ENCODE results near the gene WDR48. TPM values are rescaled to one million over a fixed set of nuclear protein-coding genes. Genes with fewer than 3 reads are reported as not detected.

Gene WDR48
- total RNA-seq, 4 donors from 2014 or later = 27.4 to 47.2 (median 38.0) TPM

- no peaks in the 10 kb centered on the region for H3K9me3 ChIP-seq
- TF ChIP-seq EP300 (IDR thresholded peaks at IDR 0.05) = no peak
- peaks cover 0 to 5% (median 0%) of the 10 kb centered on the region in 3 donors for H3K4me1 ChIP-seq
- 33 to 50% methylated on average over 1 of the region's 1 CpG for WGBS, 2 donors (ENCODE audit: low coverage in 1 of 2)
- no peak for ATAC-seq
- H3K27ac ChIP-seq = no peak overlapping the region
- no peak overlapping the region for H3K4me3 ChIP-seq
- no peaks in the 10 kb centered on the region for H3K27me3 ChIP-seq
- peaks cover 1 to 33% of the 10 kb centered on the region in 2 donors for H3K36me3 ChIP-seq
These were observed 10.4 kb downstream of the WDR48 start for GRCh38 chr3:39062180-39062579.

GRCh38 chr3:39063143-39063542, 11.3 kb downstream of the WDR48 start:
- TF ChIP-seq EP300 (IDR thresholded peaks at IDR 0.05) = no peak
- TF ChIP-seq POLR2AphosphoS5 (IDR thresholded peaks at IDR 0.05) = no peak
- no peak for TF ChIP-seq POLR2A (IDR thresholded peaks at IDR 0.05)
- TF ChIP-seq CTCF (IDR thresholded peaks at IDR 0.05) = no peak
- ATAC-seq = no peak
- H3K4me1 ChIP-seq = peaks cover 0 to 5% (median 0%) of the 10 kb centered on the region in 3 donors
- 84 to 94% methylated on average over 3 of the region's 3 CpGs for WGBS, 2 donors (ENCODE audit: low coverage in 1 of 2)
- H3K4me3 ChIP-seq = no peak overlapping the region
- no peak overlapping the region for H3K27ac ChIP-seq
- no peaks in the 10 kb centered on the region for H3K9me3 ChIP-seq
- no peaks in the 10 kb centered on the region for H3K27me3 ChIP-seq
- H3K36me3 ChIP-seq = peaks cover 5 to 43% of the 10 kb centered on the region in 2 donors

- 80 to 86% methylated on average over 1 of the region's 1 CpG for WGBS, 2 donors (ENCODE audit: low coverage in 1 of 2)
- ATAC-seq = no peak
- Histone ChIP-seq H3K27ac (no peak overlapping the region), H3K36me3 (peaks cover 5 to 58% of the 10 kb centered on the region in 2 donors), H3K9me3 (no peaks in the 10 kb centered on the region), H3K4me3 (no peak overlapping the region), H3K27me3 (no peaks in the 10 kb centered on the region), H3K4me1 (peaks cover 0 to 5% (median 0%) of the 10 kb centered on the region in 3 donors)
- TF ChIP-seq CTCF (IDR thresholded peaks at IDR 0.05) = no peak
- TF ChIP-seq EP300 (IDR thresholded peaks at IDR 0.05) = no peak
- TF ChIP-seq POLR2A (IDR thresholded peaks at IDR 0.05) = no peak
- no peak for TF ChIP-seq POLR2AphosphoS5 (IDR thresholded peaks at IDR 0.05)
These were observed 12.8 kb downstream of the WDR48 start for GRCh38 chr3:39064646-39065045.

GRCh38 chr3:39065197-39065596, 13.4 kb downstream of the WDR48 start:
- Histone ChIP-seq H3K4me3 (no peak overlapping the region), H3K9me3 (no peaks in the 10 kb centered on the region), H3K36me3 (peaks cover 5 to 63% of the 10 kb centered on the region in 2 donors), H3K4me1 (peaks cover 0 to 5% (median 0%) of the 10 kb centered on the region in 3 donors), H3K27me3 (no peaks in the 10 kb centered on the region), H3K27ac (no peak overlapping the region)
- TF ChIP-seq POLR2AphosphoS5 (IDR thresholded peaks at IDR 0.05) (no peak), POLR2A (IDR thresholded peaks at IDR 0.05) (no peak), EP300 (IDR thresholded peaks at IDR 0.05) (no peak), CTCF (IDR thresholded peaks at IDR 0.05) (no peak)
- ATAC-seq = no peak
- WGBS, 2 donors (ENCODE audit: low coverage in 1 of 2) = 20 to 29% methylated on average over 1 of the region's 1 CpG

- H3K4me3 ChIP-seq = no peak overlapping the region
- H3K36me3 ChIP-seq = peaks cover 5 to 83% of the 10 kb centered on the region in 2 donors
- no peaks in the 10 kb centered on the region for H3K27me3 ChIP-seq
- no peak overlapping the region for H3K27ac ChIP-seq
- H3K9me3 ChIP-seq = no peaks in the 10 kb centered on the region
- no peak for TF ChIP-seq CTCF (IDR thresholded peaks at IDR 0.05)
- TF ChIP-seq EP300 (IDR thresholded peaks at IDR 0.05) = no peak
- no peak for TF ChIP-seq POLR2AphosphoS5 (IDR thresholded peaks at IDR 0.05)
- no peak for TF ChIP-seq POLR2A (IDR thresholded peaks at IDR 0.05)
- peaks cover 0 to 3% (median 0%) of the 10 kb centered on the region in 3 donors for H3K4me1 ChIP-seq
- no peak for ATAC-seq
- 44% methylated on average over 1 of the region's 1 CpG; no CpG with 5 or more reads in 1 of the 2 donors for WGBS, 2 donors (ENCODE audit: low coverage in 1 of 2)
These were observed 15.5 kb downstream of the WDR48 start for GRCh38 chr3:39067286-39067685.
